Upper lobe of left lung (tissue), 4 donors: Measurements from ENCODE around the gene CARD9.

ENCODE experiments used
- CTCF ChIP-seq, 6 experiments: fragments of 450-650 bp in 4 of 6; fragments of 200-600 bp in 2 of 6; sonication (generic) in 2 of 6; IDR thresholded peaks; one replicate each; pipeline ENCODE4 v1.5.1; 2016 to 2019; ENCODE audit warnings: antibody characterized with exemption in 6 of 6
- EP300 ChIP-seq, 4 donors: sonication (generic); formaldehyde crosslinking; IDR thresholded peaks; one replicate each; pipeline ENCODE4 v1.5.1; 2017; ENCODE audit warnings: antibody characterized with exemption in 4 of 4, control low read depth in 2 of 4

- TF ChIP-seq CTCF (IDR thresholded peaks at IDR 0.05) (no peak), EP300 (IDR thresholded peaks at IDR 0.05) (no peak)
Measured at GRCh38 chr9:136412962-136413361, 39.5 kb upstream of the CARD9 start.
